Measurements from ENCODE around the gene ARAF. TPM values are rescaled to one million over a fixed set of nuclear protein-coding genes. Genes with fewer than 3 reads are reported as not detected.

Gene ARAF
- total RNA-seq, 1 experiment from 2014 or later, result 68.5 TPM

DNA sequence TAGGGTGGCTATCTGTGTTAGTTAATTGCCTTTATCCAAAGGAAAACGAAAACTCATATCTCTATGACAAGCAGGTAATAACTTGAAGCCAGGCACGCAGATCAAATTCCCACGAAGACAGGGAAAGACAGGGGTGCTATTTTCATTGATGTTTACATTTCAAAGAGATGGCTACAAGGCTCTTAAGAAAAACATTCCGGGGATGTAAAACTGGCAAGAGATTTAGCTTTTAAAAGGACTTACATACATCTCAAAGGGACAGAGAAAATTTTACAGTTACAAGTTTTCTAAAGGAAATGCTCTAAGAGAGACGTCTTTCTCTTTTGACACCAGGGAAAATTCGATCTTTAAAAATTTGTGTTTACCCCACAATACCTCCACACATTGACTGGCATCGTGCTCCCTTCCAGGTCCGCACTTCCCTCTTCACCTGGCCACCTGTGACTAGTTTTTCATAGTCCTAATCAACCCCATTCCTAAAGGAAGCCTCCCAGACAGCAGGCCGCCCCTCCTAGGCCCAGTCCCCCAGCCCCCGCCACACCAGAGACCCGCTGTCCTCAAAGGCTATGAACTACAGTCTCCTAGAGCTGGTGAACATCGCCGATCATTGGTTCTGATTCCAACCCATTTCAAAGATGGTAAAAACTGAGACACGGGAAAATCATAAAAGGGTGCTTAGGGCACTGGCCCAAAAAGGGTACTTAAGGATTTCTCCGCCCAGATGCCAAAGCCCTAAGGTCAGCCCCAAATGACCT is 649 bp upstream of the ARAF start:
- intact Hi-C loops (cut with micrococcal nuclease; ENCODE audit: unreplicated experiment), result loop anchor here (2.0 kb wide), 1 partner anchor 90 kb away; the partner anchor contains the start of gene ELK1
- Mint-ChIP-seq H3K4me3 (ENCODE audit: unreplicated experiment) (peak overlapping the region; percentile 98), H3K27me3 (ENCODE audit: insufficient read depth, unreplicated experiment) (no peaks in the 10 kb centered on the region), H3K4me1 (ENCODE audit: low read depth, unreplicated experiment) (peaks cover 12% of the 10 kb centered on the region), H3K36me3 (ENCODE audit: insufficient read depth, unreplicated experiment) (peaks cover 19% of the 10 kb centered on the region), H3K9me3 (ENCODE audit: unreplicated experiment) (no peaks in the 10 kb centered on the region), H3K27ac (ENCODE audit: unreplicated experiment) (peak overlapping the region; percentile 99)
- H3K4me1 ChIP-seq, result no peaks in the 10 kb centered on the region
- H3K27me3 ChIP-seq (replicated peaks; ENCODE audit: control insufficient read depth, insufficient read depth, low read length), result no peaks in the 10 kb centered on the region
- H3K4me3 ChIP-seq (ENCODE audit: low read depth, low read length), result peak overlapping the region; percentile 44
- TF ChIP-seq, protein P1, sequence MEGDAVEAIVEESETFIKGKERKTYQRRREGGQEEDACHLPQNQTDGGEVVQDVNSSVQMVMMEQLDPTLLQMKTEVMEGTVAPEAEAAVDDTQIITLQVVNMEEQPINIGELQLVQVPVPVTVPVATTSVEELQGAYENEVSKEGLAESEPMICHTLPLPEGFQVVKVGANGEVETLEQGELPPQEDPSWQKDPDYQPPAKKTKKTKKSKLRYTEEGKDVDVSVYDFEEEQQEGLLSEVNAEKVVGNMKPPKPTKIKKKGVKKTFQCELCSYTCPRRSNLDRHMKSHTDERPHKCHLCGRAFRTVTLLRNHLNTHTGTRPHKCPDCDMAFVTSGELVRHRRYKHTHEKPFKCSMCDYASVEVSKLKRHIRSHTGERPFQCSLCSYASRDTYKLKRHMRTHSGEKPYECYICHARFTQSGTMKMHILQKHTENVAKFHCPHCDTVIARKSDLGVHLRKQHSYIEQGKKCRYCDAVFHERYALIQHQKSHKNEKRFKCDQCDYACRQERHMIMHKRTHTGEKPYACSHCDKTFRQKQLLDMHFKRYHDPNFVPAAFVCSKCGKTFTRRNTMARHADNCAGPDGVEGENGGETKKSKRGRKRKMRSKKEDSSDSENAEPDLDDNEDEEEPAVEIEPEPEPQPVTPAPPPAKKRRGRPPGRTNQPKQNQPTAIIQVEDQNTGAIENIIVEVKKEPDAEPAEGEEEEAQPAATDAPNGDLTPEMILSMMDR (IDR thresholded peaks at IDR 0.05; ENCODE audit: insufficient read depth in 1 of 2, low read depth in 1 of 2, low read length in 1 of 2, severe bottlenecking in 1 of 2, unreplicated experiment in 1 of 2), result no peak
- no peaks in the 10 kb centered on the region for H3K9me3 ChIP-seq
- TSS peak; percentile 74 for BruUV-seq (replicated peaks)
- CTCF ChIA-PET, result no interaction called here
- no peaks in the 10 kb centered on the region for H3K36me3 ChIP-seq (ENCODE audit: control insufficient read depth, insufficient read depth, low read length)
- POLR2A ChIA-PET, result no interaction called here
- DNase-seq, result no peak

DNA sequence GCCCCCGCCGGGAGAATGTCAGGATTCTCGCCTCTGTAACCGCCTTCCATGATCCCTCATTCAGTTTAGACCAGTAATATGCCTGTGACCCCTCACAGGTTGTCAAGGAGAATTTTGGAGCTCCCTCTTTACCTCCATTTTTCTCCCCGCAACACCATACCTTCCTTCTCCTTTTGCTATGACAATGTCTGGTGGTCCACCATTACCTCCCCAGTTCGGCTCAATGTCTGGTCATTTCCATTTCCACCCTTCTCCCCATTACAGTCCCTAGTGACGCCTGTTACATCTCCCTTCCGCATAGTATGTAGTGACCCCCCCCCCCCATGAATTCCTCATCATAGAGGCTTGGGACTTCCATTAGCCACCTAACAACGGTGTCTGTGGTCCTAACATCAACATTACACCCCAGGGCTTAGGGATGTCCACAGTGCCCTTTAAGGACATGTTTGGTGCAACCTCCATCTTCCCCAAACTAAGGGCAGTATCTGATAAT is 700 bp downstream of the ARAF start:
- H3K4me1 Mint-ChIP-seq (ENCODE audit: low read depth, unreplicated experiment), result peaks cover under 1% of the 10 kb centered on the region
- Histone ChIP-seq H3K27me3 (replicated peaks; ENCODE audit: control insufficient read depth, insufficient read depth, low read length) (no peaks in the 10 kb centered on the region), H3K9me3 (no peaks in the 10 kb centered on the region), H3K4me3 (ENCODE audit: low read depth, low read length) (peak overlapping the region; percentile 64), H3K36me3 (ENCODE audit: control insufficient read depth, insufficient read depth, low read length) (no peaks in the 10 kb centered on the region), H3K4me1 (no peaks in the 10 kb centered on the region)
- POLR2A ChIA-PET, result no interaction called here
- peak overlapping the region; percentile 98 for H3K4me3 Mint-ChIP-seq (ENCODE audit: unreplicated experiment)
- TF ChIP-seq, protein P1 (IDR thresholded peaks at IDR 0.05; ENCODE audit: insufficient read depth in 1 of 2, low read depth in 1 of 2, low read length in 1 of 2, severe bottlenecking in 1 of 2, unreplicated experiment in 1 of 2), result no peak
- peaks cover 12% of the 10 kb centered on the region for H3K36me3 Mint-ChIP-seq (ENCODE audit: insufficient read depth, unreplicated experiment)
- H3K27me3 Mint-ChIP-seq (ENCODE audit: insufficient read depth, unreplicated experiment), result no peaks in the 10 kb centered on the region
- BruUV-seq (replicated peaks), result TSS peak; percentile 49
- peak overlapping the region; percentile 99 for H3K27ac Mint-ChIP-seq (ENCODE audit: unreplicated experiment)
- DNase-seq, result no peak
- CTCF ChIA-PET, result no interaction called here
- intact Hi-C loops (cut with micrococcal nuclease; ENCODE audit: unreplicated experiment), result loop anchor here (1.0 to 2.0 kb wide), 4 partner anchors 20 to 89 kb away; partner anchors contain the start of genes CFP and ELK1
- H3K9me3 Mint-ChIP-seq (ENCODE audit: unreplicated experiment), result no peaks in the 10 kb centered on the region

- no peaks in the 10 kb centered on the region for H3K27me3 Mint-ChIP-seq (ENCODE audit: insufficient read depth, unreplicated experiment)
- H3K4me1 Mint-ChIP-seq (ENCODE audit: low read depth, unreplicated experiment), result no peaks in the 10 kb centered on the region
- Histone ChIP-seq H3K4me1 (no peaks in the 10 kb centered on the region), H3K9me3 (no peaks in the 10 kb centered on the region), H3K27me3 (replicated peaks; ENCODE audit: control insufficient read depth, insufficient read depth, low read length) (no peaks in the 10 kb centered on the region), H3K36me3 (ENCODE audit: control insufficient read depth, insufficient read depth, low read length) (no peaks in the 10 kb centered on the region), H3K4me3 (ENCODE audit: low read depth, low read length) (no peak overlapping the region)
- intact Hi-C loops (cut with micrococcal nuclease; ENCODE audit: unreplicated experiment), result loop anchor here (1.0 kb wide), 1 partner anchor 82 kb away; no protein-coding TSS in a partner anchor
- no peak overlapping the region for H3K27ac Mint-ChIP-seq (ENCODE audit: unreplicated experiment)
- ChIA-PET CTCF (no interaction called here), POLR2A (no interaction called here)
- TF ChIP-seq, protein P1 (IDR thresholded peaks at IDR 0.05; ENCODE audit: insufficient read depth in 1 of 2, low read depth in 1 of 2, low read length in 1 of 2, severe bottlenecking in 1 of 2, unreplicated experiment in 1 of 2), result no peak
- H3K36me3 Mint-ChIP-seq (ENCODE audit: insufficient read depth, unreplicated experiment), result peaks cover 12% of the 10 kb centered on the region
- no peak for DNase-seq
- H3K4me3 Mint-ChIP-seq (ENCODE audit: unreplicated experiment), result peak overlapping the region; percentile 98
- BruUV-seq (replicated peaks), result no TSS peak
- no peaks in the 10 kb centered on the region for H3K9me3 Mint-ChIP-seq (ENCODE audit: unreplicated experiment)
Observed at GRCh38 chrX:47562615-47563243, 1.7 kb downstream of the ARAF start.
